Islet precursor cell (in vitro differentiated cells): ENCODE data around the gene OGN.

Experiments
- DNase-seq: peaks from one replicate; pipeline ENCODE4 v3.0.0-alpha.2; 2018

The OGN gene

DNA sequence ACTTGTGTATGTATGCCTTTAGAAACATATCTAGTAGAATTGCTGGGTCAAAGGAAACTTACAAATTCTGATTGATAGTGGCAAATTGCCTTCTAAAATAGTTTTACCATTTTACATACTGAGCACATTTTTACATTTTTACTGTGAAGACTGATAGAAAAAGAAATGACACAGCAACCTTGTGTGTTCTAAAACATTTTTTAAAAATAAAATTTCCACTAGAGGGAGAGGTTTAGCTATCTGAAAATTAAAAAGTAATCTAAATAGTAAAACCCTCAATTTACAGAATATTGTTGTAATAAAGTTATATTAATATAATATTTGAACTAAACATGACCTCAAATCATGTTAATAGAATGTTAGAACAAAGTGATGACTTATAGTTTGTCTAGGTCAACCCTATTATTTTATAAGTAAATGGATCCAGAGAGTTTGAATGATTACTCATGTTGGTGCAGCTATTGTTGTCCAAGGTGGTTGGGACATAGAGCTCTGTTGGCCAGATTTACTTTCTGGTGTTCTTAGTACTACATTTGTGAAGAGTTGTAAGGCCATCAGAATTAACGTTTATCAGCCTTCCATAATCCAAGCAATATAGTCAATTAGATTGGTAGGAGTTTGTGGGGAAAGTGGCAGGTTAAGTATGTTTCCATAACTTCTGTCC lies 61.4 kb downstream of the OGN start:
- DNase-seq, result no peak

DNA sequence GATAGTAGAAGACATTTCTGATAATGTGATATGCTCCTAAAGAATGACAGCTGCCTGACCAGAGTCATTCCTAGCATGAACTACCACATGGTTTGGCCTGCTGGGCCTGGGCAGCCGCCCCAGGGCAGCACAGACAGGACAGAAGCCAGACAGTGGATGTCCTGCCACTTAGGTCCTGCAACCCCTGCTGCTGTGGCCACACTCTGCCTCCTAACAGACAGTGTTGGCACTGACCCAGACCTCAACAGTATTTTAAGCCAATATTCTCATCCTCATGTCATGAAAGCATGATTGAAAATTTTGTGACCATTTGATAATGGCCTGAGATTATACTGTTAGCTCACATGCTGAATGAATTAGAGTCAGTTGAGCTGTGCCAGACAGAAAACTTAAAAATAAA lies 62.8 kb downstream of the OGN start:
- DNase-seq, result no peak

- DNase-seq, result no peak
These were observed 71.1 kb downstream of the OGN start for GRCh38 chr9:92333282-92333634.
